HepG2 (cell line): ENCODE measurements around the gene IDH3A. TPM values are rescaled to one million over a fixed set of nuclear protein-coding genes. Genes with fewer than 3 reads are reported as not detected.

Experiments
- ARID4A ChIP-seq: sonication (generic); formaldehyde crosslinking; IDR thresholded peaks from 2 replicates; pipeline ENCODE4 v1.5.0; 2020; ENCODE audit warnings: mild to moderate bottlenecking, missing genetic modification reagents, borderline replicate concordance
- CBX2 ChIP-seq, 2 experiments: fragments of 200-600 bp in 1 of 2; sonication (generic); formaldehyde crosslinking in 1 of 2; IDR thresholded peaks; 2 replicates each; pipeline versions ENCODE4 v1.7.0 to v1.8.1; 2018 to 2022; ENCODE audit warnings: low read depth in 2 of 2, low read length in 1 of 2, mild to moderate bottlenecking in 1 of 2, missing genetic modification reagents in 1 of 2
- JARID2 ChIP-seq: sonication (generic); formaldehyde crosslinking; IDR thresholded peaks from 2 replicates; pipeline ENCODE4 v1.8.1; 2023; ENCODE audit warnings: missing genetic modification reagents, inconsistent platforms; ENCODE audit not compliant: insufficient replicate concordance
- MAFF ChIP-seq: IDR thresholded peaks from 2 replicates; pipeline ENCODE4 v1.6.1; 2011; ENCODE audit warnings: low read depth, low read length, improper control_type of control experiment
- MED13 ChIP-seq: sonication (generic); formaldehyde crosslinking; IDR thresholded peaks from 2 replicates; pipeline ENCODE4 v1.5.0; 2020; ENCODE audit warnings: missing genetic modification reagents
- NCOA2 ChIP-seq: sonication (generic); formaldehyde crosslinking; IDR thresholded peaks from 2 replicates; pipeline ENCODE4 v1.8.0; 2022; ENCODE audit warnings: inconsistent platforms
- NONO ChIP-seq, 2 experiments: fragments of 450-650 bp in 1 of 2; sonication (generic) in 1 of 2; formaldehyde crosslinking in 1 of 2; IDR thresholded peaks in 1 of 2; conservative IDR thresholded peaks in 1 of 2; 2 replicates each; pipeline versions ENCODE4 v1.6.1 to v1.8.0; 2017 to 2022; ENCODE audit warnings: mild to moderate bottlenecking in 1 of 2, missing genetic modification reagents in 1 of 2, moderate library complexity in 1 of 2
- PHF21A ChIP-seq: sonication (generic); formaldehyde crosslinking; IDR thresholded peaks from 2 replicates; pipeline ENCODE4 v1.5.0; 2020; ENCODE audit warnings: mild to moderate bottlenecking, missing genetic modification reagents
- RARA ChIP-seq: IDR thresholded peaks from 2 replicates; pipeline ENCODE4 v1.6.1; 2016; ENCODE audit warnings: missing genetic modification reagents, missing compliant biosample characterization
- SALL1 ChIP-seq: sonication (generic); formaldehyde crosslinking; IDR thresholded peaks from 2 replicates; pipeline ENCODE4 v1.8.0; 2022; ENCODE audit warnings: mild to moderate bottlenecking, missing genetic modification reagents
- SMARCC2 ChIP-seq: fragments of 450-650 bp; IDR thresholded peaks from 2 replicates; pipeline ENCODE4 v1.6.1; 2017; ENCODE audit warnings: antibody characterized with exemption, mild to moderate bottlenecking
- SMC3 ChIP-seq: IDR thresholded peaks from 2 replicates; pipeline ENCODE4 v1.6.1; 2011; ENCODE audit warnings: low read length, improper control_type of control experiment
- SSRP1 ChIP-seq: IDR thresholded peaks from 2 replicates; pipeline ENCODE4 v1.6.1; 2016; ENCODE audit warnings: control low read depth
- THAP7 ChIP-seq: sonication (generic); formaldehyde crosslinking; IDR thresholded peaks from 2 replicates; pipeline ENCODE4 v1.8.1; 2023; ENCODE audit warnings: mild to moderate bottlenecking, missing genetic modification reagents
- ZNF180 ChIP-seq: sonication (generic); formaldehyde crosslinking; IDR thresholded peaks from 2 replicates; pipeline ENCODE4 v1.4.0; 2020; ENCODE audit warnings: low read depth, missing genetic modification reagents, borderline replicate concordance
- ZNF432 ChIP-seq: sonication (generic); formaldehyde crosslinking; IDR thresholded peaks from 2 replicates; pipeline ENCODE4 v1.5.0; 2020; ENCODE audit warnings: missing genetic modification reagents, mild to moderate bottlenecking, borderline replicate concordance
- ZNF512B ChIP-seq: sonication (generic); formaldehyde crosslinking; IDR thresholded peaks from 2 replicates; pipeline ENCODE4 v1.5.1; 2020; ENCODE audit warnings: missing genetic modification reagents, mild to moderate bottlenecking, borderline replicate concordance
- ZNF552 ChIP-seq: sonication (generic); formaldehyde crosslinking; IDR thresholded peaks from 2 replicates; pipeline ENCODE4 v1.9.0; 2022; ENCODE audit warnings: missing genetic modification reagents, mild to moderate bottlenecking, borderline replicate concordance
- ZNF570 ChIP-seq: sonication (generic); formaldehyde crosslinking; IDR thresholded peaks from 2 replicates; pipeline ENCODE4 v1.4.0; 2020; ENCODE audit warnings: mild to moderate bottlenecking, missing genetic modification reagents, borderline replicate concordance
- ZNF788 ChIP-seq: sonication (generic); formaldehyde crosslinking; IDR thresholded peaks from 2 replicates; pipeline ENCODE4 v1.5.0; 2020; ENCODE audit warnings: mild to moderate bottlenecking, missing genetic modification reagents, borderline replicate concordance
- polyA plus RNA-seq, 8 experiments: library from polyadenylated mRNA; depleted of rRNA in 3 of 8; stranded (reverse) in 7 of 8; unstranded in 1 of 8; fragments of >200 nt; fragmentation: Illumina TruSeq in 4 of 8; extraction: Trizol in 4 of 8; gene quantifications; 2 replicates each; pipeline versions ENCODE4 v1.2.1 to v1.2.3, GENCODE V29; 2011 to 2016; ENCODE audit warnings: low read depth in 4 of 8, missing spikeins in 1 of 8, mixed read lengths in 1 of 8; ENCODE audit not compliant: insufficient read depth in 1 of 8
- total RNA-seq, 5 experiments: library from RNA; depleted of rRNA; stranded (reverse); fragments of >200 nt; fragmentation: Illumina TruSeq; extraction: Trizol; gene quantifications; 2 replicates each; pipeline ENCODE4 v1.2.3, GENCODE V29; 2016; ENCODE audit warnings: low read depth in 1 of 5
- TF ChIP-seq, protein P1 (sequence below): sonication (generic); formaldehyde crosslinking; IDR thresholded peaks from 2 replicates; pipeline ENCODE4 v1.4.0; 2020; ENCODE audit warnings: missing genetic modification reagents, borderline replicate concordance

IDH3A gene
- total and polyA plus RNA-seq, 2 of the 13 experiments (the other 11 are each of a cell fraction or from before 2014, with no cell fraction given) = 40.7 to 50.7 TPM

DNA sequence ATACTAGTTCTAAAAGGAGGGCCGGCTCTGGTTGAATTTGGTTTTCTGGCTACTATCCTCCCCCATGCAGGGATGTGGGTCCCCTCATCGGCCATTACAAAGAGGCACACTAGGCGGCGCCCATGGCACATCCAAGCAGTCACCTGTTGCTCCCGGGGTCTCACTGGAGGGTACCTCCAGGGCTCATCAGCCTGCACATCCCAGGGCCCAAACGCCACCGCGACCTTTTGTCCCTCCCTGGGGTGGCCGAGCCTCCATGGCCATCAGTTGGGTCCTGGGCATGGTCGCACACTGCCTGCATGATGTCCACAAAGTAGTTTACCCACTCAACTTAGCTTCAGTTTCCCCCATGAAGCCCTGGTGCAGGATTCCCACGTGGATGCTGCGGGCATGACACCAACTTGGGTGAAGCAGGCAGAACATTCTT is 28.3 kb downstream of the IDH3A start (continued):
- TF ChIP-seq PHF21A (CRISPR knock-in tag) (no peak), MED13 (CRISPR knock-in tag) (no peak), ZNF552 (CRISPR knock-in tag) (no peak), RARA (CRISPR knock-in tag) (no peak), ZNF788 (CRISPR knock-in tag) (no peak), ARID4A (CRISPR knock-in tag) (no peak), ZNF512B (no peak), NONO (IDR thresholded peaks at IDR 0.05) (no peak), NONO (CRISPR knock-in tag; conservative IDR thresholded peaks at IDR 0.05) (no peak), MAFF (no peak), ZNF570 (CRISPR knock-in tag) (no peak), THAP7 (no peak), SMARCC2 (no peak), CBX2 (IDR thresholded peaks at IDR 0.05; ENCODE audit: low read depth, low read length) (no peak), CBX2 (CRISPR knock-in tag; IDR thresholded peaks at IDR 0.05; ENCODE audit: low read depth) (no peak), JARID2 (CRISPR knock-in tag) (no peak), SALL1 (CRISPR knock-in tag) (peak; percentile 10; the same call in 1 of the 2 replicates), ZNF180 (CRISPR knock-in tag) (no peak), NCOA2 (CRISPR knock-in tag) (no peak), ZNF432 (CRISPR knock-in tag) (no peak), SMC3 (peak; percentile 27; the same call in 1 of the 2 replicates), SSRP1 (CRISPR knock-in tag) (no peak)
- TF ChIP-seq, protein P1, sequence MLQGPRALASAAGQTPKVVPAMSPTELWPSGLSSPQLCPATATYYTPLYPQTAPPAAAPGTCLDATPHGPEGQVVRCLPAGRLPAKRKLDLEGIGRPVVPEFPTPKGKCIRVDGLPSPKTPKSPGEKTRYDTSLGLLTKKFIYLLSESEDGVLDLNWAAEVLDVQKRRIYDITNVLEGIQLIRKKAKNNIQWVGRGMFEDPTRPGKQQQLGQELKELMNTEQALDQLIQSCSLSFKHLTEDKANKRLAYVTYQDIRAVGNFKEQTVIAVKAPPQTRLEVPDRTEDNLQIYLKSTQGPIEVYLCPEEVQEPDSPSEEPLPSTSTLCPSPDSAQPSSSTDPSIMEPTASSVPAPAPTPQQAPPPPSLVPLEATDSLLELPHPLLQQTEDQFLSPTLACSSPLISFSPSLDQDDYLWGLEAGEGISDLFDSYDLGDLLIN = no peak
